Upper lobe of left lung (tissue), 4 donors: ENCODE measurements around the gene SENP5.
A peak's percentile ranks its signal among the peaks of the same experiment; 100 is the strongest.

ENCODE experiments used
- EP300 ChIP-seq, 4 donors: sonication (generic); formaldehyde crosslinking; IDR thresholded peaks; one replicate each; pipeline ENCODE4 v1.5.1; 2017; ENCODE audit warnings: antibody characterized with exemption in 4 of 4, control low read depth in 2 of 4
- POLR2A ChIP-seq, 4 donors: fragments of 450-650 bp; IDR thresholded peaks; one replicate each; pipeline ENCODE4 v1.5.1; 2016 to 2017; ENCODE audit warnings: antibody characterized with exemption in 4 of 4, mild to moderate bottlenecking in 2 of 4
- TF ChIP-seq, protein P1 (sequence below), 6 experiments: fragments of 450-650 bp in 4 of 6; fragments of 200-600 bp in 2 of 6; sonication (generic) in 2 of 6; IDR thresholded peaks; one replicate each; pipeline ENCODE4 v1.5.1; 2016 to 2019; ENCODE audit warnings: antibody characterized with exemption in 6 of 6

GRCh38 chr3:196837819-196838420 lies 29.8 kb upstream of the SENP5 start:
- TF ChIP-seq POLR2A (IDR thresholded peaks at IDR 0.05) = no peak
- TF ChIP-seq, protein P1, sequence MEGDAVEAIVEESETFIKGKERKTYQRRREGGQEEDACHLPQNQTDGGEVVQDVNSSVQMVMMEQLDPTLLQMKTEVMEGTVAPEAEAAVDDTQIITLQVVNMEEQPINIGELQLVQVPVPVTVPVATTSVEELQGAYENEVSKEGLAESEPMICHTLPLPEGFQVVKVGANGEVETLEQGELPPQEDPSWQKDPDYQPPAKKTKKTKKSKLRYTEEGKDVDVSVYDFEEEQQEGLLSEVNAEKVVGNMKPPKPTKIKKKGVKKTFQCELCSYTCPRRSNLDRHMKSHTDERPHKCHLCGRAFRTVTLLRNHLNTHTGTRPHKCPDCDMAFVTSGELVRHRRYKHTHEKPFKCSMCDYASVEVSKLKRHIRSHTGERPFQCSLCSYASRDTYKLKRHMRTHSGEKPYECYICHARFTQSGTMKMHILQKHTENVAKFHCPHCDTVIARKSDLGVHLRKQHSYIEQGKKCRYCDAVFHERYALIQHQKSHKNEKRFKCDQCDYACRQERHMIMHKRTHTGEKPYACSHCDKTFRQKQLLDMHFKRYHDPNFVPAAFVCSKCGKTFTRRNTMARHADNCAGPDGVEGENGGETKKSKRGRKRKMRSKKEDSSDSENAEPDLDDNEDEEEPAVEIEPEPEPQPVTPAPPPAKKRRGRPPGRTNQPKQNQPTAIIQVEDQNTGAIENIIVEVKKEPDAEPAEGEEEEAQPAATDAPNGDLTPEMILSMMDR (IDR thresholded peaks at IDR 0.05) = peak; percentile 42 to 76 (median 61)
- TF ChIP-seq EP300 (IDR thresholded peaks at IDR 0.05) = no peak
